GM12891 (cell line): ENCODE data around the gene GARIN1A. TPM values are rescaled to one million over a fixed set of nuclear protein-coding genes. Genes with fewer than 3 reads are reported as not detected.
"Not testable (repeated sequence)": the region's sequence is repeated elsewhere in the genome, so short reads cannot be mapped to it uniquely, and the experiment has no call there.

ENCODE experiments used
- DNase-seq: peaks from one replicate; pipeline ENCODE4 v3.0.0; 2011; ENCODE audit warnings: low spot score; ENCODE audit not compliant: insufficient read length
- FAIRE-seq: peaks from 2 replicates; lab custom pipeline; 2011; peaks lifted over from hg19 to GRCh38; lab: Jason Lieb, UNC
- PAX5 ChIP-seq: IDR thresholded peaks from 2 replicates; pipeline ENCODE4 v1.6.1; 2011; ENCODE audit warnings: low read length, moderate library complexity, mild to moderate bottlenecking; ENCODE audit not compliant: insufficient read depth, severe bottlenecking
- POLR2A ChIP-seq: IDR thresholded peaks from 2 replicates; pipeline ENCODE4 v1.6.1; 2011; ENCODE audit warnings: low read depth, low read length, control low read depth
- POLR2AphosphoS5 ChIP-seq: IDR thresholded peaks from 2 replicates; pipeline ENCODE4 v1.6.1; 2011; ENCODE audit warnings: low read depth, low read length, control low read depth
- POU2F2 ChIP-seq: IDR thresholded peaks from 2 replicates; pipeline ENCODE4 v1.6.1; 2011; ENCODE audit warnings: low read depth, mild to moderate bottlenecking, control low read depth, low read length, moderate library complexity
- SPI1 ChIP-seq: IDR thresholded peaks from 2 replicates; pipeline ENCODE4 v1.6.1; 2011; ENCODE audit warnings: low read depth, low read length, control low read depth
- TAF1 ChIP-seq: IDR thresholded peaks from 2 replicates; pipeline ENCODE4 v1.6.1; 2011; ENCODE audit warnings: low read depth, low read length, control low read depth
- polyA plus RNA-seq: library from polyadenylated mRNA; unstranded; fragments of >200 nt; gene quantifications from one replicate; pipeline ENCODE4 v1.2.1, GENCODE V29; 2012; ENCODE audit warnings: low read depth, missing spikeins, inconsistent platforms; ENCODE audit not compliant: missing spikeins

GARIN1A gene
- polyA plus RNA-seq: 0.28 TPM

DNA sequence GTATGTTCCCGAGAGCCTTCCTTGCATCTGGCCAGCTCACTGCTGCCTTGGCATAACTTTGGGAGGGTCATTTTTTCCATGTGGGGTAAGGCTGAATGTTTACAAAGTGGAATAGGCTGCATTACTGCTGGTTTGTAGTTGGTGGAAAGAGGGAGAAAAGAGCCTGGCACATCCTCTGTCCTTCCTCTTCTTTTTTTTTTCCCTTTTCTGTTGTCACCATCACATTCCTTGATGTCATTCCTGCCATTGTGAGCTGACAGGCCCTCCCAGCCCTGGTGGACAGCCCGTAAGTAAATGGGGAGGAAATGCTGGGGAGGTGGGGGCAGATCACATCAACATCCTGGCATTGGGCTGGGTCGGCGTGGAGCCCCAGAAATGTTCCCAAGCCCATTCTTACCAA lies at the start of gene GARIN1A:
TSS of gene GARIN1A (plus strand) at position 301 of the 400 bp plus-strand sequence. CDS start 106 bp downstream, outside the sequence.
- FAIRE-seq (no peak), DNase-seq (no peak)
- TF ChIP-seq PAX5: no peak
- no peak for TF ChIP-seq POLR2AphosphoS5
- no peak for TF ChIP-seq POLR2A
- no peak for TF ChIP-seq POU2F2

GRCh38 chr7:128627124-128627523 lies 45.0 kb upstream of the GARIN1A start:
- FAIRE-seq: not testable (repeated sequence)

DNA sequence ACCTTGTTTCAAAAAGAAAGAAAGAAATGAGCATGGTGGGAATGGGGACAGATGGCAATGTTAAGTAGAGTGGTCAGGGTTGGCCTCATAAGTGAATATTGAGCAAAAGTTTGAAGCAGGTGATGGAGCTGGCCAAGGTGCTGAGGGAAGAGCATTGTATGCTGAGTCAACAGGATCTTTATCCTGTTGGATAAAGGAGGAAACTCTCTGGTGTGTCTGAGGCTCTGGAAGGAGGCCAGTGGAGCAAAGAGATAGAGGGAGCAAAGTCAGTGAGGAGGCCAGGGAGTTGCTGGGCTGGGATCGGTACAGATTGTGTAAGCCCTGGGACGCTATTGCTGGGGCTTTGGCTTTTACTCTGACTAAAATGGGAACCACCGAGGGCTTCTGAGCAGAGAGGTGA lies 38.2 kb upstream of the GARIN1A start:
- not testable (repeated sequence) for DNase-seq, FAIRE-seq

More at GRCh38 chr7:128627124-128627523, 45.0 kb upstream of the GARIN1A start:
- DNase-seq: not testable (repeated sequence)

DNA sequence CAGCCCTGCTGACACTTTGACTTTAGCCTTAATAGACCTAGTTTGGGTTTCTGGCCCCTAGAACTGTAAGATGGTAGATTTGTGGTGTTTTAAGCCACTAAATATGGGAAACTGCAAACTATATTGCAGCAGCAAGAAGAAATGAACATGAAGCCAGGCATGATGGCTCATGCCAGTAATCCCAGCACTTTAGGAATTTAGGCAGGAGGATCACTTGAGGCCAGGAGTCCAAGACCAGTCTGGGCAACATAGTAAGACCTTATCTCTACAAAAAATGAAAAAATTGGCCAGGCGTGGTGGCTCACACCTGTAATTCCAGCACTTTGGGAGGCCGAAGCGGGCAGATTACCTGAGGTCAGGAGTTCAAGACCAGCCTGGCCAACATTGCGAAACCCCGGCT lies 26.9 kb upstream of the GARIN1A start:
- not testable (repeated sequence) for DNase-seq, FAIRE-seq

DNA sequence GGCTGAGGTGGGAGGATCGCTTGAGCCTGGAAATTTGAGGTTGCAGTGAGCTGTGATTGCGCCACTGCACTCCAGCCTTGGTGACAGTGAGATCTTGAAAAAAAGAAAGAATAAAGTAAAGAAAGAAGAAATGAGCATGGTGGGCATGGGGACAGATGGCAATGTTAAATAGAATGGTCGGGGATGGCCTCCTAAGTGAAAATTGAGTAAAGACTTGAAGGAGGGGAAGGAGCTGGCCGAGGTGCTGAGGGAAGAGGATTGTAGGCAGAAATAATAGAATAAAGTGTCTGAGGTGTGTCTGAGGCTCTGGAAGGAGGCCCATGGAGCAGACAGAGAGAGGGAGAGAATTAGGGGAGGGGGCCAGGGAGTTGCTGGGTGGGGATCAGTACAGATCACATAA lies 26.2 kb upstream of the GARIN1A start:
- not testable (repeated sequence) for FAIRE-seq, DNase-seq

DNA sequence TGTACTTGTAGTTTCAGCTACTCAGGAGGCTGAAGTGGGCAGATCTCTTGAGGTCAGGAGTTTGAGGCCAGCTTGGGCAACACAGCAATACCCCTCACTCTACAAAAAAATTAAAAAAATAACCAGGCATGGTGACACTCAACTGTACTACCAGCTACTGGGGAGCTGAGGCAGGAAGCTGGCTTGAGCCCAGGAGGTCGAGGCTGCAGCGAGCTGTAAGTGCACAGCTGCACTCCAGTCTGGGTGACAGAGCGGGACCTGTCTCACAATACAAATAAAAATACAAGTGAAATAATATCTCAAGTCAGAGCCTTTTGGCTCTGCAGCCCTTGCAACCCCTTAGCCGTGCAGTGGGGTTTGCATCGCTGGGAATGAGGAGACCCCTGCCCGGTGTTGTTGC lies 25.2 kb upstream of the GARIN1A start:
- DNase-seq, FAIRE-seq: not testable (repeated sequence)

- not testable (repeated sequence) for FAIRE-seq, DNase-seq
These were observed 21.0 kb upstream of the GARIN1A start for GRCh38 chr7:128651096-128651495.

GRCh38 chr7:128652606-128653005 lies 19.5 kb upstream of the GARIN1A start:
- not testable (repeated sequence) for FAIRE-seq, DNase-seq

GRCh38 chr7:128653197-128653596 lies 18.9 kb upstream of the GARIN1A start:
- DNase-seq, FAIRE-seq: not testable (repeated sequence)

DNA sequence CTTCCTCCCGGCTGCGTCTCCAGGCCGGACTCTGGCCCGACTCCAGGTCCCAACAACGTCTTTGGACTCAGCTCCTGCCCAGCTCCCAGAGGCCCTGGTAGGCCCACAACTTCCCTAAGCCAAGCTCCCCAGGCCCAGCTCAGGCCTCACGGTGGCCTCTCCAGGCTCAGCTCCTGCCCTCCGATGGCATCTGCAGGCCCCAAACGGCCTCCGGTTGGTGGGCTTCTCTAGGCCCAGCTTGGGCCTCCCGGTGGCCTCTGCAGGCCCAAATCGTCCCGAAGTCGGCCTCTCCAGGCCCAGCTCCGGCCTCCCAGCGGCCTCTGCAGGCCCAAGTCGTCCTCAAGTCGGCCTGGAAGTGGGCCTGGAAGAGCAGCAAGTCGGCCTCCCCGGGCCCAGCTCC lies 18.0 kb upstream of the GARIN1A start:
- not testable (repeated sequence) for DNase-seq, FAIRE-seq

DNA sequence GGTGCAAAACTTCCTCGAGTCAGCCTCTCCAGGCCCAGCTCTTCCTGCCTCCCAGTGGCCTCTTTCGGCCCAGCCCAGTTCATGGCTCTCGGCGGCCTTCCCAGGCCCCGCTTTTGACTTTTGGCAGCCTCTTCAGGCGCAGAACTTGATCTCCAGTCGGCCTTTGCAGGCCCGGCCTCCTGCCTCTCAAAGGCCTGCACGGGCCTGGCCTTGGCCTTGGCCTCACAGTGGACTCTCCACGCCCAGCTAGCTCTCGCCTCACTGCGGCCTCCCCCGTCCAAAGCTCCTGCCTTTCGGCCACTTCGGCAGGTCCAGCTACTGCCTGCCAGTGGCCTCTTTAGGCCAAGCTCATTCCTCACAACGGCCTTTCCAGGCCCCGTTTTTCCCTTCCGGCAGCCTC lies 17.6 kb upstream of the GARIN1A start:
- not testable (repeated sequence) for FAIRE-seq

GRCh38 chr7:128658428-128658827 lies 13.7 kb upstream of the GARIN1A start:
- not testable (repeated sequence) for DNase-seq, FAIRE-seq

More for the DNA sequence above, 17.6 kb upstream of the GARIN1A start:
- DNase-seq: not testable (repeated sequence)

DNA sequence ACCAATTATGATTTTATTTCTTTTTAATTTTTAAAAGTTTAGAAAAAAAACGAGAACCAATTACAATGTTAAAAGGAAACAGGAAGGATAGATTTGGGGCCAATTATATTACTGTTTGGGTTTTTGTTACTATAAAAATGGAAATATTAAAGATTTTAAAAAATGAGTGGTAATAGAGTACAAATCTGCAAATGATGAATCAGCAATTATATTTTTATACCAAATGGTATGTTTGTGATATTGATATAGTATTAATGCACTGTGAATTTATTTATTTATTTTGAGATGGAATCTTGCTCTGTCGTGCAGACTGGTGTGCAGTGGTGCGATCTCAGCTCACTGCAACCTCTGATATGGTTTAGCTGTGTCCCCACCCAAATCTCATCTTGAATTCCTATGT lies 11.5 kb upstream of the GARIN1A start:
- FAIRE-seq: no peak
- no peak for TF ChIP-seq SPI1
- no peak for TF ChIP-seq TAF1
- no peak for TF ChIP-seq POU2F2
- TF ChIP-seq PAX5: no peak
- no peak for TF ChIP-seq POLR2AphosphoS5
- no peak for TF ChIP-seq POLR2A
- no peak for DNase-seq

- no peak for DNase-seq
- TF ChIP-seq SPI1: no peak
- TF ChIP-seq POLR2AphosphoS5: no peak
- no peak for TF ChIP-seq POLR2A
- no peak for TF ChIP-seq PAX5
- TF ChIP-seq TAF1: no peak
- TF ChIP-seq POU2F2: no peak
- FAIRE-seq: no peak
These were observed 10.6 kb upstream of the GARIN1A start for GRCh38 chr7:128661446-128661845.
